Neutrophil (primary cell): Measurements from ENCODE around the gene LDLR.

Experiments
- H3K27ac ChIP-seq: fragments of 200-600 bp; sonication (generic); 2 replicates; pipeline ENCODE4 v1.5.1; 2016; ENCODE audit warnings: mild to moderate bottlenecking, moderate library complexity
- H3K27me3 ChIP-seq: fragments of 200-600 bp; sonication (generic); 2 replicates; pipeline ENCODE4 v1.6.0; 2016; ENCODE audit warnings: mild to moderate bottlenecking
- H3K36me3 ChIP-seq: fragments of 200-600 bp; sonication (generic); 2 replicates; pipeline ENCODE4 v1.5.1; 2017
- H3K4me1 ChIP-seq, 2 experiments: fragments of 200-600 bp in 1 of 2; sonication (generic) in 1 of 2; 1 replicate in 1 of 2; 2 replicates in 1 of 2; pipeline versions ENCODE4 v1.5.1 to v1.6.1; 2013 to 2016; ENCODE audit warnings: low read depth in 1 of 2, low read length in 1 of 2, mild to moderate bottlenecking in 1 of 2, moderate library complexity in 1 of 2; ENCODE audit not compliant: control insufficient read depth in 1 of 2, insufficient read depth in 1 of 2
- H3K4me3 ChIP-seq, 2 experiments: fragments of 200-600 bp in 1 of 2; sonication (generic) in 1 of 2; 1 replicate in 1 of 2; 2 replicates in 1 of 2; pipeline ENCODE4 v1.5.1; 2013 to 2016; ENCODE audit warnings: low read depth in 1 of 2, low read length in 1 of 2, mild to moderate bottlenecking in 1 of 2, moderate library complexity in 1 of 2
- H3K9me3 ChIP-seq: fragments of 200-600 bp; sonication (generic); 2 replicates; pipeline ENCODE4 v1.5.1; 2016
- TF ChIP-seq, protein P1 (sequence below): fragments of 200-600 bp; sonication (generic); IDR thresholded peaks from 2 replicates; pipeline ENCODE4 v1.5.1; 2016; ENCODE audit warnings: antibody characterized with exemption

LDLR gene

GRCh38 chr19:11140896-11141295, 51.6 kb downstream of the LDLR start:
- Histone ChIP-seq H3K4me1 (peaks cover 18 to 29% of the 10 kb centered on the region in 2 experiments), H3K27me3 (peaks cover 24% of the 10 kb centered on the region), H3K36me3 (peaks cover 15% of the 10 kb centered on the region), H3K27ac (no peak overlapping the region), H3K9me3 (no peaks in the 10 kb centered on the region), H3K4me3 (no peak overlapping the region)
- TF ChIP-seq, protein P1, sequence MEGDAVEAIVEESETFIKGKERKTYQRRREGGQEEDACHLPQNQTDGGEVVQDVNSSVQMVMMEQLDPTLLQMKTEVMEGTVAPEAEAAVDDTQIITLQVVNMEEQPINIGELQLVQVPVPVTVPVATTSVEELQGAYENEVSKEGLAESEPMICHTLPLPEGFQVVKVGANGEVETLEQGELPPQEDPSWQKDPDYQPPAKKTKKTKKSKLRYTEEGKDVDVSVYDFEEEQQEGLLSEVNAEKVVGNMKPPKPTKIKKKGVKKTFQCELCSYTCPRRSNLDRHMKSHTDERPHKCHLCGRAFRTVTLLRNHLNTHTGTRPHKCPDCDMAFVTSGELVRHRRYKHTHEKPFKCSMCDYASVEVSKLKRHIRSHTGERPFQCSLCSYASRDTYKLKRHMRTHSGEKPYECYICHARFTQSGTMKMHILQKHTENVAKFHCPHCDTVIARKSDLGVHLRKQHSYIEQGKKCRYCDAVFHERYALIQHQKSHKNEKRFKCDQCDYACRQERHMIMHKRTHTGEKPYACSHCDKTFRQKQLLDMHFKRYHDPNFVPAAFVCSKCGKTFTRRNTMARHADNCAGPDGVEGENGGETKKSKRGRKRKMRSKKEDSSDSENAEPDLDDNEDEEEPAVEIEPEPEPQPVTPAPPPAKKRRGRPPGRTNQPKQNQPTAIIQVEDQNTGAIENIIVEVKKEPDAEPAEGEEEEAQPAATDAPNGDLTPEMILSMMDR, result no peak

- H3K27ac ChIP-seq, result no peak overlapping the region
- H3K4me3 ChIP-seq, result no peak overlapping the region
- H3K36me3 ChIP-seq, result peaks cover 19% of the 10 kb centered on the region
- TF ChIP-seq, protein P1, result no peak
- H3K9me3 ChIP-seq, result no peaks in the 10 kb centered on the region
- peaks cover 24% of the 10 kb centered on the region for H3K27me3 ChIP-seq
- peaks cover 12 to 23% of the 10 kb centered on the region in 2 experiments for H3K4me1 ChIP-seq
These were observed 52.8 kb downstream of the LDLR start for GRCh38 chr19:11141937-11142527.

DNA sequence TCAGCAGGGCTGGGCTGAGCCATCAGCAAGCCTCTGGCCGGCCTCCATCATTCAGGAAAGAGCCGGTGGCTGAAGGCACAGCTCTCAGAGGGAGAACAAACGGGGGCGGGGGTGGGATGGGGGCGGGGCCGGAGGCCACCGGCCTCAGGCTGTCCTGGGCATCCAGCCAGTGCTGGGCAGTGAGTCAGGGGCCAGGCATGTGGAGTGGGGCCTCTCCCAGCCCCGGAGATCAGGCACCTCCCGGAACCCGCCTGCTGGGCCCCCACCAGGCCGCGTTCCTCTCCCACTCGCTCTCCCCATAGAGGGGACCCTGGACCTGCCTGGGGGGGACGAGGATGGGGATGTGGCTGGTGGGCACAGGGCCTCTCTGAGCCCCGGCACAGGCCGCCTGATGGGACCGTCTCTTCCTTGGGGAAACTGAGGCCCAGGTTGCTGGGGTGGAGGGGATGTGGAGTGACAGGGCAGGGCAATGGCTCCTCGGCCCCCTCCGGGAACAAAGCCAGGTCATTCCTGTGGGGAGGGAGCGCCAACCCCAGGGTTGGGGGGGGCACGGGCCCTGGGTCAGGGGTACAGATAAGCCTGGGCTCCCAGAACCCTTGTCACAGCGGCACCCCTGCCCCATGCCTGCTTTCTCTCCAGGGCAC, 53.4 kb downstream of the LDLR start:
- no peak overlapping the region for H3K27ac ChIP-seq
- H3K4me1 ChIP-seq, result peaks cover 6 to 17% of the 10 kb centered on the region in 2 experiments
- H3K27me3 ChIP-seq, result peaks cover 24% of the 10 kb centered on the region
- H3K4me3 ChIP-seq, result no peak overlapping the region
- H3K36me3 ChIP-seq, result peaks cover 25% of the 10 kb centered on the region
- TF ChIP-seq, protein P1, result no peak
- no peaks in the 10 kb centered on the region for H3K9me3 ChIP-seq

- H3K27ac ChIP-seq, result no peak overlapping the region
- H3K27me3 ChIP-seq, result no peaks in the 10 kb centered on the region
- H3K36me3 ChIP-seq, result peaks cover 35% of the 10 kb centered on the region
- H3K4me3 ChIP-seq, result no peak overlapping the region
- no peaks in the 10 kb centered on the region for H3K9me3 ChIP-seq
- TF ChIP-seq, protein P1, result no peak
- H3K4me1 ChIP-seq, result peaks cover 0 to 7% of the 10 kb centered on the region in 2 experiments
These were observed 56.3 kb downstream of the LDLR start for GRCh38 chr19:11145536-11145924.

DNA sequence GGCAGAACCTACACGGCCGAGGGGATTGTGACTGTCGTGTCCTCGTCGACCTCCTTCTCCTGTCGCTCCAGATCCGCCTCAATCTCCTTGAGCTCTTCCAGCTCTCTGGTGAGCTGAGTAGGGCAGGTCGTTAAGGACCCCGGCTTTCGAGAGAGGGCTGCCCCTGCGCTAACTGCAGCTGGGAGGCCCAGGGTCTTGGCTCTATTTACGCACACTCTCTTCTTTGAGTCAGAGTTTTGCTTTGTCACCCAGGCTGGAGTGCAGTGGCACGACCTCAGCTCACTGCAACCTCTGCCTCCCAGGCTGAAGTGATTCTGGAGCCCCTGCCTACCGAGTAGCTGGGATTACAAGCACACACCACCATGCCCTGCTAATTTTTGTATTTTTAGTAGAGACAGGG, 58.7 kb downstream of the LDLR start:
- no peaks in the 10 kb centered on the region for H3K9me3 ChIP-seq
- H3K36me3 ChIP-seq, result peaks cover 42% of the 10 kb centered on the region
- H3K27ac ChIP-seq, result no peak overlapping the region
- peaks cover 0 to 3% of the 10 kb centered on the region in 2 experiments for H3K4me1 ChIP-seq
- TF ChIP-seq, protein P1, result no peak
- H3K4me3 ChIP-seq, result no peak overlapping the region
- H3K27me3 ChIP-seq, result no peaks in the 10 kb centered on the region
